Measurements from ENCODE around the gene C2CD4B. TPM values are rescaled to one million over a fixed set of nuclear protein-coding genes. Genes with fewer than 3 reads are reported as not detected.

C2CD4B gene
- total and polyA plus RNA-seq, 10 of the 15 experiments (the other 5 are each of a cell fraction or from before 2014, with no cell fraction given): not detected

- DNase-seq (ENCODE audit: low read depth, low spot score) (no peak), ATAC-seq (no peak), FAIRE-seq (no peak)
- no peaks in the 10 kb centered on the region for H4K20me1 ChIP-seq (ENCODE audit: control insufficient read depth, insufficient read depth)
- H3K36me3 ChIP-seq (ENCODE audit: control insufficient read depth in 2 of 2, insufficient read depth in 2 of 2, low read length in 1 of 2): no peaks in the 10 kb centered on the region
- no peak overlapping the region for H3K4me3 ChIP-seq
- H3K27me3 ChIP-seq (replicated peaks in 1 of 2; ENCODE audit: control insufficient read depth in 2 of 2, insufficient read depth in 2 of 2, low read length in 1 of 2): no peaks in the 10 kb centered on the region
- H3K9me3 ChIP-seq (replicated peaks; ENCODE audit: control insufficient read depth, insufficient read depth, low read length): no peaks in the 10 kb centered on the region
- no peaks in the 10 kb centered on the region for H3K79me2 ChIP-seq (ENCODE audit: control insufficient read depth, insufficient read depth, low read length)
- no peak overlapping the region for H3K4me2 ChIP-seq (ENCODE audit: control insufficient read depth, insufficient read depth)
- no TSS peak for BruUV-seq (replicated peaks)
- RAD21 ChIA-PET (ENCODE audit: unreplicated experiment): interaction anchor here (0.6 kb wide), 1 partner anchor 593 kb away, joined by 3 read pairs; no protein-coding TSS in a partner anchor
- no peak overlapping the region for H2AFZ ChIP-seq (ENCODE audit: control insufficient read depth, low read depth, low read length)
- TF ChIP-seq TCF7 (IDR thresholded peaks at IDR 0.05; ENCODE audit: borderline replicate concordance) (no peak), JUND (IDR thresholded peaks at IDR 0.05; ENCODE audit: low read depth, low read length) (no peak), MTA3 (IDR thresholded peaks at IDR 0.05; ENCODE audit: borderline replicate concordance, low read length) (no peak)
- SMC1A ChIA-PET (ENCODE audit: uncharacterized antibody, unreplicated experiment): no interaction called here
- no peak overlapping the region for H3K9ac ChIP-seq (ENCODE audit: control insufficient read depth, insufficient read depth, low read length)
- WGBS (ENCODE audit: insufficient coverage, insufficient replicate concordance, low lambda C conversion rate, missing lambda C conversion rate): 43% methylated on average over 8 of the region's 8 CpGs
- H3K27ac ChIP-seq (ENCODE audit: control insufficient read depth, insufficient read depth): no peak overlapping the region
- H3K4me1 ChIP-seq (ENCODE audit: control insufficient read depth, insufficient read depth, low read length): no peaks in the 10 kb centered on the region
- in situ Hi-C loops (cut with MboI) (no loop called here), intact Hi-C loops (cut with micrococcal nuclease; ENCODE audit: unreplicated experiment) (no loop called here)
- CTCF ChIA-PET: no interaction called here
- POLR2A ChIA-PET: no interaction called here
Observed at GRCh38 chr15:62121273-62122015, 43.6 kb downstream of the C2CD4B start.

GRCh38 chr15:62120776-62121175 is 44.3 kb downstream of the C2CD4B start:
- H3K36me3 ChIP-seq (ENCODE audit: control insufficient read depth in 2 of 2, insufficient read depth in 2 of 2, low read length in 1 of 2): no peaks in the 10 kb centered on the region
- no peak overlapping the region for H3K9ac ChIP-seq (ENCODE audit: control insufficient read depth, insufficient read depth, low read length)
- CTCF ChIA-PET: no interaction called here
- no peaks in the 10 kb centered on the region for H3K9me3 ChIP-seq (replicated peaks; ENCODE audit: control insufficient read depth, insufficient read depth, low read length)
- no peak overlapping the region for H3K4me3 ChIP-seq
- in situ Hi-C loops (cut with MboI): no loop called here
- SMC1A ChIA-PET (ENCODE audit: uncharacterized antibody, unreplicated experiment): no interaction called here
- no peak for DNase-seq (ENCODE audit: low read depth, low spot score)
- 83% methylated on average over 5 of the region's 5 CpGs for WGBS (ENCODE audit: insufficient coverage, insufficient replicate concordance, low lambda C conversion rate, missing lambda C conversion rate)
- no TSS peak for BruUV-seq (replicated peaks)
- FAIRE-seq: no peak
- H3K79me2 ChIP-seq (ENCODE audit: control insufficient read depth, insufficient read depth, low read length): no peaks in the 10 kb centered on the region
- H3K4me1 ChIP-seq (ENCODE audit: control insufficient read depth, insufficient read depth, low read length): no peaks in the 10 kb centered on the region
- H3K27ac ChIP-seq (ENCODE audit: control insufficient read depth, insufficient read depth): no peak overlapping the region
- no peak overlapping the region for H2AFZ ChIP-seq (ENCODE audit: control insufficient read depth, low read depth, low read length)
- no peak overlapping the region for H3K4me2 ChIP-seq (ENCODE audit: control insufficient read depth, insufficient read depth)
- no peaks in the 10 kb centered on the region for H4K20me1 ChIP-seq (ENCODE audit: control insufficient read depth, insufficient read depth)
- H3K27me3 ChIP-seq (replicated peaks in 1 of 2; ENCODE audit: control insufficient read depth in 2 of 2, insufficient read depth in 2 of 2, low read length in 1 of 2): no peaks in the 10 kb centered on the region
- RAD21 ChIA-PET (ENCODE audit: unreplicated experiment): no interaction called here
- intact Hi-C loops (cut with micrococcal nuclease; ENCODE audit: unreplicated experiment): no loop called here
- no peak for ATAC-seq
- POLR2A ChIA-PET: no interaction called here
- no peak for TF ChIP-seq HDGF (IDR thresholded peaks at IDR 0.05)
- no peak for TF ChIP-seq MTA3 (IDR thresholded peaks at IDR 0.05; ENCODE audit: borderline replicate concordance, low read length)
- TF ChIP-seq, protein P1, sequence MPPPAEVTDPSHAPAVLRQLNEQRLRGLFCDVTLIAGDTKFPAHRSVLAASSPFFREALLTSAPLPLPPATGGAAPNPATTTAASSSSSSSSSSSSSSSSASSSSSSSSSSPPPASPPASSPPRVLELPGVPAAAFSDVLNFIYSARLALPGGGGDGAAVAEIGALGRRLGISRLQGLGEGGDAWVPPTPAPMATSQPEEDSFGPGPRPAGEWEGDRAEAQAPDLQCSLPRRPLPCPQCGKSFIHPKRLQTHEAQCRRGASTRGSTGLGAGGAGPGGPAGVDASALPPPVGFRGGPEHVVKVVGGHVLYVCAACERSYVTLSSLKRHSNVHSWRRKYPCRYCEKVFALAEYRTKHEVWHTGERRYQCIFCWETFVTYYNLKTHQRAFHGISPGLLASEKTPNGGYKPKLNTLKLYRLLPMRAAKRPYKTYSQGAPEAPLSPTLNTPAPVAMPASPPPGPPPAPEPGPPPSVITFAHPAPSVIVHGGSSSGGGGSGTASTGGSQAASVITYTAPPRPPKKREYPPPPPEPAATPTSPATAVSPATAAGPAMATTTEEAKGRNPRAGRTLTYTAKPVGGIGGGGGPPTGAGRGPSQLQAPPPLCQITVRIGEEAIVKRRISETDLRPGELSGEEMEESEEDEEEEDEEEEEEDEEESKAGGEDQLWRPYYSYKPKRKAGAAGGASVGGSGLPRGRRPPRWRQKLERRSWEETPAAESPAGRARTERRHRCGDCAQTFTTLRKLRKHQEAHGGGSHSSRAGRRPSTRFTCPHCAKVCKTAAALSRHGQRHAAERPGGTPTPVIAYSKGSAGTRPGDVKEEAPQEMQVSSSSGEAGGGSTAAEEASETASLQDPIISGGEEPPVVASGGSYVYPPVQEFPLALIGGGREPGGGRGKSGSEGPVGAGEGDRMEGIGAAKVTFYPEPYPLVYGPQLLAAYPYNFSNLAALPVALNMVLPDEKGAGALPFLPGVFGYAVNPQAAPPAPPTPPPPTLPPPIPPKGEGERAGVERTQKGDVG (CRISPR knock-in tag; IDR thresholded peaks at IDR 0.05): no peak
- no peak for TF ChIP-seq STAT1 (conservative IDR thresholded peaks at IDR 0.05)
- no peak for TF ChIP-seq ETV6 (conservative IDR thresholded peaks at IDR 0.05 in 1 of 2, IDR thresholded peaks at IDR 0.05 in 1 of 2; ENCODE audit: borderline replicate concordance in 1 of 2, low read depth in 1 of 2)
- TF ChIP-seq SMC3 (IDR thresholded peaks at IDR 0.05; ENCODE audit: borderline replicate concordance, low read length): no peak
- TF ChIP-seq SP1 (IDR thresholded peaks at IDR 0.05; ENCODE audit: low read depth, low read length): no peak
- TF ChIP-seq CREB1 (IDR thresholded peaks at IDR 0.05; ENCODE audit: low read depth): no peak
- TF ChIP-seq, protein P2, sequence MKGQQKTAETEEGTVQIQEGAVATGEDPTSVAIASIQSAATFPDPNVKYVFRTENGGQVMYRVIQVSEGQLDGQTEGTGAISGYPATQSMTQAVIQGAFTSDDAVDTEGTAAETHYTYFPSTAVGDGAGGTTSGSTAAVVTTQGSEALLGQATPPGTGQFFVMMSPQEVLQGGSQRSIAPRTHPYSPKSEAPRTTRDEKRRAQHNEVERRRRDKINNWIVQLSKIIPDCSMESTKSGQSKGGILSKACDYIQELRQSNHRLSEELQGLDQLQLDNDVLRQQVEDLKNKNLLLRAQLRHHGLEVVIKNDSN (IDR thresholded peaks at IDR 0.05; ENCODE audit: borderline replicate concordance, extremely low read length, insufficient read depth, low read depth, low read length): no peak
- no peak for TF ChIP-seq BRCA1 (IDR thresholded peaks at IDR 0.05; ENCODE audit: low read depth, low read length)
- no peak for TF ChIP-seq MAX (IDR thresholded peaks at IDR 0.05; ENCODE audit: low read depth, low read length)
- no peak for TF ChIP-seq GATAD2B (conservative IDR thresholded peaks at IDR 0.05; ENCODE audit: low read depth)
